ENCODE measurements around the gene VDAC1. TPM values are rescaled to one million over a fixed set of nuclear protein-coding genes. Genes with fewer than 3 reads are reported as not detected.

VDAC1 gene
- total RNA-seq, 4 donors from 2014 or later = 151 to 220 (median 188) TPM

- TF ChIP-seq POLR2A (IDR thresholded peaks at IDR 0.05) = no peak
- Histone ChIP-seq H3K4me1 (peaks cover 15 to 87% (median 55%) of the 10 kb centered on the region in 3 donors), H3K27me3 (no peaks in the 10 kb centered on the region), H3K9me3 (no peaks in the 10 kb centered on the region), H3K4me3 (no peak overlapping the region), H3K36me3 (peaks cover 0 to 28% (median 1%) of the 10 kb centered on the region in 3 donors), H3K27ac (no peak overlapping the region)
- intact Hi-C loops (cut with DNase I) = no loop called here
- WGBS, 2 donors = 39 to 69% methylated on average over 2 to 3 of the region's 7 CpGs
- no peak for DNase-seq
These were observed 8.8 kb downstream of the VDAC1 start for GRCh38 chr5:133995883-133996563.

GRCh38 chr5:133995341-133995740 is 9.4 kb downstream of the VDAC1 start:
- H3K36me3 ChIP-seq = peaks cover 7 to 28% (median 8%) of the 10 kb centered on the region in 3 donors
- 68 to 71% methylated on average over 8 of the region's 8 CpGs for WGBS, 2 donors
- no peaks in the 10 kb centered on the region for H3K9me3 ChIP-seq
- no peak for TF ChIP-seq CTCF (IDR thresholded peaks at IDR 0.05)
- intact Hi-C loops (cut with DNase I) = no loop called here
- H3K27ac ChIP-seq = no peak overlapping the region
- DNase-seq = no peak
- peaks cover 15 to 80% (median 51%) of the 10 kb centered on the region in 3 donors for H3K4me1 ChIP-seq
- no peaks in the 10 kb centered on the region for H3K27me3 ChIP-seq
- H3K4me3 ChIP-seq = no peak overlapping the region

- DNase-seq = no peak
- Histone ChIP-seq H3K4me3 (no peak overlapping the region), H3K27me3 (no peaks in the 10 kb centered on the region), H3K4me1 (peaks cover 15 to 76% (median 48%) of the 10 kb centered on the region in 3 donors), H3K27ac (no peak overlapping the region), H3K36me3 (peaks cover 10 to 28% (median 11%) of the 10 kb centered on the region in 3 donors), H3K9me3 (no peaks in the 10 kb centered on the region)
- 80 to 82% methylated on average over 1 to 6 of the region's 6 CpGs for WGBS, 2 donors
- intact Hi-C loops (cut with DNase I) = no loop called here
- TF ChIP-seq POLR2A (IDR thresholded peaks at IDR 0.05) (no peak), CTCF (IDR thresholded peaks at IDR 0.05) (no peak)
These were observed 9.8 kb downstream of the VDAC1 start for GRCh38 chr5:133994990-133995333.

GRCh38 chr5:133994297-133994989 is 10.3 kb downstream of the VDAC1 start:
- H3K36me3 ChIP-seq = peaks cover 11 to 31% (median 16%) of the 10 kb centered on the region in 3 donors
- H3K9me3 ChIP-seq = no peaks in the 10 kb centered on the region
- peaks cover 15 to 71% (median 42%) of the 10 kb centered on the region in 3 donors for H3K4me1 ChIP-seq

GRCh38 chr5:133993185-133993936 is 11.4 kb downstream of the VDAC1 start:
- intact Hi-C loops (cut with DNase I) = no loop called here
- no peak for DNase-seq
- Histone ChIP-seq H3K27me3 (no peaks in the 10 kb centered on the region), H3K9me3 (no peaks in the 10 kb centered on the region), H3K36me3 (peaks cover 11 to 42% (median 25%) of the 10 kb centered on the region in 3 donors), H3K27ac (no peak overlapping the region), H3K4me3 (no peak overlapping the region), H3K4me1 (peaks cover 15 to 60% (median 35%) of the 10 kb centered on the region in 3 donors)
- no peak for TF ChIP-seq CTCF (IDR thresholded peaks at IDR 0.05)
- no peak for TF ChIP-seq POLR2A (IDR thresholded peaks at IDR 0.05)
- 32 to 43% methylated on average over 2 of the region's 2 CpGs for WGBS, 2 donors

More at GRCh38 chr5:133994297-133994989, 10.3 kb downstream of the VDAC1 start:
- TF ChIP-seq POLR2A (IDR thresholded peaks at IDR 0.05) = no peak
- TF ChIP-seq CTCF (IDR thresholded peaks at IDR 0.05) = no peak
- Histone ChIP-seq H3K27me3 (no peaks in the 10 kb centered on the region), H3K4me3 (no peak overlapping the region), H3K27ac (no peak overlapping the region)
- intact Hi-C loops (cut with DNase I) = no loop called here
- 65 to 81% methylated on average over 5 to 8 of the region's 9 CpGs for WGBS, 2 donors
- no peak for DNase-seq

Measured in esophagus squamous epithelium (tissue), 5 donors.